ENCODE results near the gene TMEM38B. TPM values are rescaled to one million over a fixed set of nuclear protein-coding genes. Genes with fewer than 3 reads are reported as not detected.

TMEM38B gene
- total RNA-seq, 1 experiment from 2014 or later: 30.6 TPM

- in situ Hi-C loops (cut with HindIII; ENCODE audit: low pct_unique_long_range_greater_than_20kb, low sequenced_read_pairs) (no loop called here), intact Hi-C loops (cut with micrococcal nuclease; ENCODE audit: unreplicated experiment) (no loop called here)
- no peak for DNase-seq (ENCODE audit: low read depth, low spot score)
- Histone ChIP-seq H3K4me3 (ENCODE audit: low read depth in 2 of 2, low read length in 2 of 2) (no peak overlapping the region), H3K9me3 (ENCODE audit: control insufficient read depth, insufficient read depth, low read depth, low read length) (peaks cover 5% of the 10 kb centered on the region; the same call in 1 of the 2 replicates), H3K27me3 (ENCODE audit: control insufficient read depth, insufficient read depth, low read length) (no peaks in the 10 kb centered on the region), H3K4me1 (ENCODE audit: control insufficient read depth, insufficient read depth, low read length) (no peaks in the 10 kb centered on the region), H3K27ac (ENCODE audit: low read length) (no peak overlapping the region), H3K36me3 (ENCODE audit: control insufficient read depth, insufficient read depth, low read length) (no peaks in the 10 kb centered on the region)
- TF ChIP-seq CTCF (IDR thresholded peaks at IDR 0.05): no peak
- TF ChIP-seq REST (IDR thresholded peaks at IDR 0.05; ENCODE audit: insufficient read depth in 1 of 2, low read depth in 2 of 2, low read length in 1 of 2): no peak
- TF ChIP-seq POLR2AphosphoS5 (IDR thresholded peaks at IDR 0.05; ENCODE audit: low read depth, low read length): no peak
- no peak for TF ChIP-seq TCF7L2 (IDR thresholded peaks at IDR 0.05; ENCODE audit: low read depth, low read length)
- TF ChIP-seq SIN3A (IDR thresholded peaks at IDR 0.05; ENCODE audit: borderline replicate concordance, insufficient read depth, low read depth, low read length): no peak
- POLR2A ChIA-PET: no interaction called here
- CTCF ChIA-PET: no interaction called here
- BruUV-seq (replicated peaks): no TSS peak
- ATAC-seq: no peak
Observed at GRCh38 chr9:105735366-105735765, 41.0 kb downstream of the TMEM38B start.

GRCh38 chr9:105737205-105737604, 42.9 kb downstream of the TMEM38B start:
- ATAC-seq: no peak
- in situ Hi-C loops (cut with HindIII; ENCODE audit: low pct_unique_long_range_greater_than_20kb, low sequenced_read_pairs): no loop called here
- no peak overlapping the region for H3K27ac ChIP-seq (ENCODE audit: low read length)
- peaks cover 5% of the 10 kb centered on the region; the same call in 1 of the 2 replicates for H3K9me3 ChIP-seq (ENCODE audit: control insufficient read depth, insufficient read depth, low read depth, low read length)
- TF ChIP-seq SIN3A (IDR thresholded peaks at IDR 0.05; ENCODE audit: borderline replicate concordance, insufficient read depth, low read depth, low read length) (no peak), TCF7L2 (IDR thresholded peaks at IDR 0.05; ENCODE audit: low read depth, low read length) (no peak), POLR2AphosphoS5 (IDR thresholded peaks at IDR 0.05; ENCODE audit: low read depth, low read length) (no peak), CTCF (IDR thresholded peaks at IDR 0.05) (no peak), REST (IDR thresholded peaks at IDR 0.05; ENCODE audit: insufficient read depth in 1 of 2, low read depth in 2 of 2, low read length in 1 of 2) (no peak)
- H3K36me3 ChIP-seq (ENCODE audit: control insufficient read depth, insufficient read depth, low read length): no peaks in the 10 kb centered on the region
- CTCF ChIA-PET: no interaction called here
- no peaks in the 10 kb centered on the region for H3K27me3 ChIP-seq (ENCODE audit: control insufficient read depth, insufficient read depth, low read length)
- no TSS peak for BruUV-seq (replicated peaks)
- H3K4me3 ChIP-seq (ENCODE audit: low read depth in 2 of 2, low read length in 2 of 2): no peak overlapping the region
- no peaks in the 10 kb centered on the region for H3K4me1 ChIP-seq (ENCODE audit: control insufficient read depth, insufficient read depth, low read length)
- intact Hi-C loops (cut with micrococcal nuclease; ENCODE audit: unreplicated experiment): no loop called here
- POLR2A ChIA-PET: no interaction called here
- DNase-seq (ENCODE audit: low read depth, low spot score): no peak

Measured in Panc1 (cell line).